Kidney epithelial cell (primary cell): Measurements from ENCODE around the gene TNPO3. TPM values are rescaled to one million over a fixed set of nuclear protein-coding genes. Genes with fewer than 3 reads are reported as not detected.

Experiments
- DNase-seq: peaks from one replicate; pipeline ENCODE4 v3.0.0-alpha.2; 2010; ENCODE audit warnings: low read depth
- H3K27me3 ChIP-seq: 2 replicates; pipeline ENCODE4 v1.6.0; 2011; ENCODE audit warnings: low read length; ENCODE audit not compliant: control insufficient read depth, insufficient read depth
- H3K36me3 ChIP-seq: 2 replicates; pipeline ENCODE4 v1.5.1; 2011; ENCODE audit warnings: low read length; ENCODE audit not compliant: control insufficient read depth, insufficient read depth
- H3K4me3 ChIP-seq: 2 replicates; pipeline ENCODE4 v1.5.1; 2011; ENCODE audit warnings: low read depth, mild to moderate bottlenecking, control low read depth, low read length
- CTCF ChIP-seq: IDR thresholded peaks from 2 replicates; pipeline ENCODE4 v1.5.1; 2011; ENCODE audit warnings: mild to moderate bottlenecking, moderate library complexity, low read length, control low read depth, inconsistent platforms; ENCODE audit not compliant: insufficient read depth, poor library complexity, severe bottlenecking
- total RNA-seq: library from RNA; depleted of rRNA; stranded (reverse); fragments of >200 nt; gene quantifications from 2 replicates; pipeline ENCODE4 v1.2.3, GENCODE V29; 2015

The TNPO3 gene
- total RNA-seq, 1 donor from 2014 or later: 50.8 TPM

- Histone ChIP-seq H3K27me3 (no peaks in the 10 kb centered on the region), H3K36me3 (no peaks in the 10 kb centered on the region), H3K4me3 (no peak overlapping the region)
- TF ChIP-seq CTCF: no peak
- no peak for DNase-seq
Observed at GRCh38 chr7:129074994-129075393, 20.1 kb upstream of the TNPO3 start.

- H3K4me3 ChIP-seq: no peak overlapping the region
- no peak for DNase-seq
- TF ChIP-seq CTCF: no peak
- no peaks in the 10 kb centered on the region for H3K27me3 ChIP-seq
- no peaks in the 10 kb centered on the region for H3K36me3 ChIP-seq
Observed at GRCh38 chr7:129074361-129074871, 19.5 kb upstream of the TNPO3 start.

- H3K36me3 ChIP-seq: no peaks in the 10 kb centered on the region
- no peak overlapping the region for H3K4me3 ChIP-seq
- no peaks in the 10 kb centered on the region for H3K27me3 ChIP-seq
- no peak for TF ChIP-seq CTCF
- DNase-seq: no peak
Observed at GRCh38 chr7:129073738-129074137, 18.8 kb upstream of the TNPO3 start.

GRCh38 chr7:129073204-129073603 is 18.3 kb upstream of the TNPO3 start:
- DNase-seq: no peak
- no peak overlapping the region for H3K4me3 ChIP-seq
- H3K27me3 ChIP-seq: no peaks in the 10 kb centered on the region
- H3K36me3 ChIP-seq: no peaks in the 10 kb centered on the region
- TF ChIP-seq CTCF: no peak

- no peak for TF ChIP-seq CTCF
- Histone ChIP-seq H3K36me3 (no peaks in the 10 kb centered on the region), H3K27me3 (no peaks in the 10 kb centered on the region), H3K4me3 (no peak overlapping the region)
- DNase-seq: no peak
Observed at GRCh38 chr7:129072479-129073011, 17.6 kb upstream of the TNPO3 start.

GRCh38 chr7:129069021-129069420 is 14.1 kb upstream of the TNPO3 start:
- no peak for DNase-seq
- Histone ChIP-seq H3K4me3 (no peak overlapping the region), H3K36me3 (no peaks in the 10 kb centered on the region), H3K27me3 (no peaks in the 10 kb centered on the region)
- TF ChIP-seq CTCF: no peak
